Activated CD8-positive, alpha-beta memory T cell treated with anti-CD3 and anti-CD28 coated beads, Interleukin-2, amount 50 U/mL, for 1 hour (primary cell): ENCODE results near the gene OCA2.
"Not testable (repeated sequence)": the region's sequence is repeated elsewhere in the genome, so short reads cannot be mapped to it uniquely, and the experiment has no call there.

ENCODE experiments used
- DNase-seq: peaks from one replicate; pipeline ENCODE4 v3.0.0-alpha.2; 2020; ENCODE audit errors: extremely low read depth

OCA2 gene

DNA sequence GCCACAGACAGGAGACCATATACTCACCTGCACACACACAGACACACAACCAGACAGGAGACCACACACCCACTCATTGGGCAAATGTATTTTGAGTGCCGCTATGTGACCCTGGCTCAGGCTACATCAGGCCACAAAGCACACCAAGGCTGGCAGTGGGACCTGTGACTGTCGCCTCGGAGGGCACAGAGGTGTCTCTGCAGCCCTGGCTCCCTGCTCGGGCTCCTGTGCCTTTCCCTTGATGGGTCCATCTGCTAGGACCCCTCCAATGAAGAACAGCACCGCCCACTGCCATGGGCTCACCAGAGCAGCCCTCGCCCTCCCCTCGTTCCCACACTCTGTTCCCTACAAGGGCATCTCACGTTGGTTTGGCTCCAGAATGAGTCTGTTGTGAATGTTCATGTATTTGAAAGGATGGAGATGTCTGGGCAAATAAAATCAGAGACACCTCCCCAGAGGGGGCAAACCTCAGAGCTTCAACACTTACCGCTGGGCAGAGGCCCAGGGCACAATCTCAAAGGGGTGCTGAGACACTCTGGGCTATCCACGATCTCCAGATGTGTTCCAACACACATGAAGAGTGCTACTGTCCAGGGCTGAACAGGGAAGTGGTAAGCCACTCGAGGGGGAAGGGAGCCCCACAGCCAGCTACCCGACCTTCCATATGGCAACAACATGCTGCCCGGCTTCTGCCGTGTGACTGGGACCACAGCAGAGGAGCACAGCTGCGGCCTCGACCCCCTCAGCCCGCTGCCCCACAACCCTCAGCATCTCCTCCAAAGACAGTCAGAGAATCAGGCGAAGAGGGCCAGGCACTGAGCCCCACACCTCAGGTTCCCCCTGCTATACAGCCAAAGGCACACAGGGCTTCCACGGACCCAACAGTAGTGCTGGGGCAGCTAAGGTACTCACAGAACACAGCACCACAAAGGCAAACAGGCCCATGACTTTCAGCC lies 74.9 kb downstream of the OCA2 start:
- no peak for DNase-seq

DNA sequence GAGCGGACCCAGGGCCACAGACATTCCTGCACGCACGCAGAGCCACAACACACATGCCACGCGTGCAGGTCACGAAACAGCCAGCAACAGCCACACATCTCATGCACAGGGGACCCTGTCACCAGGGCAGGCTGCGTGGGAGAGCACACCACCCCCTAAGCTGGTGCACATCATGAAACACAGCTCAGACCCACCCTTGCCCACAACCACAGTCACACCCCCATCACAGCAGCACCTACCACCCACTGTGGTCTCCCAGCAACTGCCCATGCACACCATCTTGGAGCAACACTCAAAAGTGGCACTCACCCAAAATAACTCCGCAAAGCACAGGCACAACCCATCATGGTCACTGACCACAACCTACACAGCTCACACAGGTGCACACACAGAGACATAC lies 75.7 kb downstream of the OCA2 start:
- no peak for DNase-seq

DNA sequence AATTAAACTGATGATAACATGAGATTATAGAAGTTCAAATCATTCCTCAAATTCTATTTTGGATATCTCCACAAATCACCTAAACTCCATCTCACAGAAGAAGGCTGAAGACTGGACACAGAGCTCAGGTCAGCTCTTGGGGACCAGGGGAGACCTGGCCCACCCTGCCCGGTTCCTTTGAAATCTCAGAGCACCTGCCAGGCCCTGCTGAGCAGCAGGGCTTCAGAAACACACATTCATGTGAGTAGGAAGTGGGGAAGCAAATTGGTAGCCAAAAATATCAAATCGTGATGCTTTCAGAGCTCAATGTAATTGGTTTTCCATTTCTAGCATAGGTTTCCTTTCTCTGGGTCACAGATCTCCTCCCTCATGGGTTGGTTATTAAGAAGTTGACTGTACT lies 76.2 kb downstream of the OCA2 start:
- no peak for DNase-seq

DNA sequence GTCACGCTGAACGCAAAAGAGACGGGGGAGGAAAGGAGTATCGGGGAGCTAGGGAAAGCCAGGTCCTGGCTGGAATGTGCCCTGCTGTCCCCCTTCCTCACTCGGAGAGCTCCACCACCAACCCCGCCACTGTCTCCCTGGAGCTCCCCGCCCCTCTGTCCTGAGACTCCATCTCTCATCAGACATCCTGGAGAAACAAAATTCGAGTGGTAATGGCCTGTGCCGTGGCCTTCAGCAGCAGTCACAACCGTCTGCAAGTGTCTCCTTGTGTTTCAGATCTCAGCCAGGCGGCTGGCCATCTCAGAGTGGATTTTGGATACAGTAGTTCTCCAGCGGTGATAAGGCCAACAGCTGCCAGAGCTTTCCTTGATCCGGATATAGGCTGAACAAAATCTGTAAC lies 76.9 kb downstream of the OCA2 start:
- DNase-seq: no peak

DNA sequence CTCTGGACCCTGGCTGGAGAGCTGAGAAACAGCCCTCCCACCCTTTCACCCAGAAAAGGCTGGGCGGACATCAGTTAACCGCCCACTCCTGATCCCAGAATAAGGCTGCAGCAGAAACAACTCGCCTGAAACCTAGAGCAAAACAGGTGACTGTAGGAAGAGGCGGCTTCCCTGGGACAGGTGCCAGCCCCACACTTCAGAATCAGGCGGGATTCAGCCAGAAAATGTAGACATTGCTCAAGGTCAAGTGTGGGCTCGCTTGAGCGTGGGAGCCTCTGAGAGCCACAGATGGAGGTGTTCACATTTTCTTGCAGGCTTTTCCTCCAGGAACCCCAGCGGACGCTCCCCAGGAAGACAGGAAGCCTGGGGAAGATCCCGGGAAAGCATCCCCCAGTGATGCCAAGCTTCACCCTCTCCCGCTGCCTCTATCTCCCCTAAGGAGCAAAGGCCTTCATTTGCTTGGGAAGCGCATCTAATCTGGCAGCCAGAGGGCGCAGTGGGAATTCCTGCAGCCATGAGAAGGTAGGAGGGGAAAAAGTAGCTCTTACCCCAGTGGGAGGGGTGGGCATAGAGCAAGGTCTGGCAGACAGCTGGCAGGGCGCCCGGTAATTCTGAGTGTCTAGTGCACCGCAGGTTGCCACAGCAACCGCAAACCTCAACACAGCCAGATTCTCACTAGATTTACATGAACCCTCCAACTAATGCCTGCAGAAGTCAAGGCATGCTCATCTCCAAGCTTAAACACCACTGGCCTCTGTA lies 77.7 kb downstream of the OCA2 start:
- DNase-seq: no peak

DNA sequence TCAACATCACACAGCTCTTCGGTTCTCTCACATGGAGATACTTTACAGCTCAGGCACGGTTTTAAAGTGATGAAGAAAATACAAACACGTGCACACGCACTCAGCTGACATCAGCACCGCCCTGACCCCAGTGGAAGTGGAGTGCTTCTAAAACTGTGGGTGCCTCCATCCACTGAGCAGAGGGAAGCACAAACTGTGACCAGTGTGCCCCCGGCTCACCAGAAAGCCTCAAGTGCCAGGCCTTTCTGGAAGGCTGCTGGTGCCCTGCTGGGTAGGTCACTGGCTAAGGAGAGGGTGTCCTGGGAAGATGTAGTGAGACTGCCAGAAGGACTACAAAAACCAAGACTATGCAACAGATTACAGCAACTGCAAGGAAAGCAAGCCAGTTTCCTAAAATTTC lies 78.5 kb downstream of the OCA2 start:
- DNase-seq: no peak

DNA sequence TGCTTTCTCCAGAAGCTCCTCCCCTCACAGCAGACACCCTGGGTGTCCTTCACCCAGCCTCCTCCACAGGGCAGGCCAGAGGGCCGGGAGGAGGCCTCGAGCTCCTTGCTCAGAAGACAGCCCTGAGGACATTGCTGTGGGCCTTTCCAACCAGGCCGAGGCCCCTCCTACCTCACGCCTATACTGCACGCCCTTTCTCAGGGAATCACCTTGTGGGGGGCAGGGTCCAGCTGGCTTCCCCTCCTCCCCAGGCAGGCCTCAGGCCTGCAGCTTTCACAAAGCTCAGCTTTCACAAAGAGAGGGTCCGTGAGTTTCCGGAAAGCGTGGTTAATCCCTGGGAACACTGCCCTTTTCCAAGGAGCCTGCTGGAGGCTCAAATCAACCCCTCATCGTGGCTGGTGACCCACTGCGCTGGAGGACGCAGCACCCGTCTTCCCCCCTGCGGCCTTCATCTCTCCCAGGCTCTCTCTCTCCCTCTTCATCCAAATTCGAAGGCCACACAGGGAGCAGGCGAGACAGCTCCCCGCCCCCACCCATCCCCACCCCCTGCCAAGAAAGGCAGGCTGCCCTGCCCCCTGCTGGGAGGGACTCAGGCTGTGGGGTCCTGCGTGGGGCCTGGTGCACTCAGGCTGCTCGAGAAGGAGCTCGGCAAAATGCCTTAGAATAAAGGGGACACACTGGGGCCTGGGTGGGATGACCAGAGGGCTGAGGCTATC lies 79.4 kb downstream of the OCA2 start:
- no peak for DNase-seq

DNA sequence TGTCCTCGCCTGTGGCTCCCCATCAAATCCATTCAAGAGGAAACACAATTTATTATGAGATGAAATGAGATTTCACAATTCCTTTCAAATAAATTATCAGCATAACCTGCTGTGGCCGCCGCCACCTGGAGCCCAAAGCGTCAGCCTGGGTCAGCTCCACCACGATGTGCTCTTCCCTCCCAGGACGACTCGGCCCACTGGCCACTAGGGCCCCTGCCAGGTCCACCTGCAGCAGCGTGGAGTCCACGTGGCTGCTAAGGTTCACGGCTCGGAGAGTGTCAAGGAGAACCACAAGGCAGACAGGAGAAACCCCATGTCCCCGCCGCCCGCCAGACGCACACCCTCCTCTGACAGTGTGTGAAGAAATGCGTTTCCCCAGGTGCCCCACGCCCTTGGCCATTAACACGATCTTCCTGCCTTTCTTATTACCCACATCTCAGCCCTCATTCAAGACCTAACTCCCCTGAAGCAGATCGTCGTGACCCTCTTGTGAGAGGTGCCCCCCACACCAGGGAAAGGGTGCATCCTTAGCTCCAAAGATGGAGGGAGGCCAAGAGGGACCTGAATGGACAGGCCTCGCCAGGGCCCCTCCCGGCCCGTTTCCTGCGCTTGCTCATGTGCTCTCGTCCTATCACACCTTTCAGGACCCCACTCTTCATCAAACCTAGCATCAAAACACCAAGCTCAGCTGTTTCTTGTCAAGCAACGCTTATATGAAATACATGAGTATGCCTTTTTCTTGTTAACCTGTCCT lies 80.6 kb downstream of the OCA2 start:
- no peak for DNase-seq

DNA sequence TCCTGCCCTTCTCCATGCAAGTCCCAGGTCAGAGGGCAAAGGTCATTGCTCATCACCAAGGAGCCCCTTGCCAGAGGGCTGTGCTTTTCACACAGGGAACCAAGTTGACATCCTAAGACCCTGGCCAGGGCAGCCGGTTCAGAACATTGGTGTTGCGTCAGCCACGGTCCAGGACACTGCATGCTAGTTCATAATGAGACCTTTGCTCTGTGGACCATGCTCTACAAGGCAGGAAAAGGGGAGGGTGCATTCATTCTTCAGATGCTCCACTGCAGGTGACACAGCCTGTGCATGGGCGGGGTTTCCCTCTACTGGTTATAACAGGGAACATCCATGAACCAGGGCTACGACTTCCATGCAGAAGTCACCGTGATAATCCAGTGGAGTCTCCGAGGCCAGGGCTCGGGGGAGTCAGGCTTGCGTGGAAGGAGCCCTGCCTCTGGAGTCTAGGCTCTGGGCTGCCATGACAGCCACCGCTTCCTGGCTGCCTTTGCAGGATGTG lies 81.6 kb downstream of the OCA2 start:
- DNase-seq: no peak

DNA sequence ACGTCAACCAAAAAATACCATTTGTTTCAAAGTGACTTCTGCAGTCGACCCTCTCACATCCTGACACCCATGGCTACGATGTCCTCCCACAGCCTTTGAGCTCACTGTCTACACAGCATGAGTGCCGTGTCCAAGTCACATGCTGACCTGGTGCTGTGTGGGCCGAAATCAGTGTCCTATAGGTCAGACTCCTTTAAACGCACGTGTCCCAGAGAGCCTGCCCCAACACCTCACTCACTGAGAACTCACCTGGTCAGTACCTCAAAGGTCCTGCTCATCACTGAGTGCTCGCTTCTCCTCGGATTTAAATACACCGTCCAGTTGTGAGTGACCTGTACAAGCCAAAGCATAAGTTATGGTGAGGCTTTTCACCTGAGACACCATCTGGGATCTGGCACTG lies 83.3 kb downstream of the OCA2 start:
- DNase-seq: no peak

DNA sequence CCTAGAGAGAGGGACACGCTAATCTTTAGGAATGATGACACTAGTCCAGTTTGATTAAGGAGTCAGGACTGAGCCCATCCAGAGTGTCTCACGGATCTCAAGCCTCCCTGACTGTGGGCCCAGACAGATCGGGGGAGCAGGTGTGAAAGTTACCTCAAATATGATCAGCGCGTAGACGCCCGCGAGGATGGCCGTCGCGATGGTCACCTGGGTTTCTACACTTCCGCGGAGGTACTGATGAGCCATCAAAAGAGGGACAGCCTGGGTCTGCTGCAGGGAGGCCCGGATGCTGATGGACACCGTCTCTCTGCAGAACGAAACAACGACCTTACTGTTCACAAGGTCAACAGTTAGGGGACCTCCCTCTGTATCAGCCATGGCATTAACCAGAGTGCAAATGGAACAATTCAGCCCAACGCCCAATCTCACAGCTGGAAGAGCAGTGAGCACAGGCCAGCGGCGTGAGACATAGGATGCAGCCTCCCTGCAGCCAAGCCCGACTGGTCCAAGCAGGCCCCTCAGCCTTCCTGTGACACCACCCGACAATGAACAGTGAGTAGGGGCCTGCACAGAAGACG lies 84.4 kb downstream of the OCA2 start:
- no peak for DNase-seq

DNA sequence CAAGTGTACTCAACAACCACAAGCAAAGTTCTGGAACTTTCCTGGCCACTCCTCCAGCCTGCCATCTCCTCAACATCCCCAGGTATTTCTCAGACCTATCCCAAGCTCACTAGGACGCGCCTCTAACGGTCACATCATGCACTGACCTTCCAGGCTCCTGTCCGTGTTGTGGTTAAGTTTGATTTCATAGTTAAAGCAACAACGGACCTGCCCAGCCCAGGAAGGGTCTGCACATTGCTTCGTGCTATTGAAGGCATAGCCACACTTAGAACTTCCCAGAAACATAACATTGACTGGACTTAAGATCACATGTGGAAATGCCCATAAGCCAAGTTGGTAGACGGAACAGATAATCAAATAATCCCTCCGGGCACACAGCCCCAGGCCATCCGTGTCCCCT lies 85.1 kb downstream of the OCA2 start:
- DNase-seq: no peak

DNA sequence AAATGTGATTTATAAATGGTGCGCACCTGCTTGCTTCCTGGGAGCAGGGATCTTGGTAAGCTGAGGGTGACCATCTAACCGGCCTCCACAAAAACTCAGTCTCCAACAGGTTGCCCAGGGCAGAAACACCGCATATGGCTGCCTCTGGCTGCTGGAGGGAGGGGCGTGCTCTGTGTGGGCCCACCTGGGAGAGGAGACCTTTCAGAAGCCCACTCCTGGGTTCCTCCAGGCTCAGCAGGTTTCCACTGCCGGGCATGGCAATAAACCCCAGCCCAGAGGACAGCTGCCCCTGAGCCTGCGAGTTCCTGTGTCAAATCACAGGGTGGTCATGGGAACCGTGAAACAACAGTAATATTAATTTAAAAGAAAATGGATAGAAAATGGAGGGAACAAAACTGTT lies 85.6 kb downstream of the OCA2 start:
- DNase-seq: no peak

DNA sequence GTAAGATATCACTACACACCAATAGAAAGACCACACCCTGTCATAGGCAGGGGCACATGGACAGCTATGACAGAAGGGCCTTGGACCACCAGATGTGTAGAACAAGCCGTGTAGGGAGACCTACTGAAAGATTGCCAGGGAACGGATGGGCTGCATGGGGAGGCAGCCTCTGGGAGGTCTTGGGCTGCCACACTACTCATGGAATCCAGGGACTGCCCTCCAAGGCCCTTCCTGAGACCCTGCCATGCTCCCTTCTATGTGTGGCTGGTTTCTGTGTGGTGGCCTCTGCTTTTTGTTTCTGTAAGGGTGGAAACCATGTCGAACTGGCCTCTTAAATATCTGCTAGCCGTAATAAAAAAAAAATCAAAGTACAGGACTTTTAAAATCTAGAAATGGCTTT lies 86.9 kb downstream of the OCA2 start:
- DNase-seq: no peak

DNA sequence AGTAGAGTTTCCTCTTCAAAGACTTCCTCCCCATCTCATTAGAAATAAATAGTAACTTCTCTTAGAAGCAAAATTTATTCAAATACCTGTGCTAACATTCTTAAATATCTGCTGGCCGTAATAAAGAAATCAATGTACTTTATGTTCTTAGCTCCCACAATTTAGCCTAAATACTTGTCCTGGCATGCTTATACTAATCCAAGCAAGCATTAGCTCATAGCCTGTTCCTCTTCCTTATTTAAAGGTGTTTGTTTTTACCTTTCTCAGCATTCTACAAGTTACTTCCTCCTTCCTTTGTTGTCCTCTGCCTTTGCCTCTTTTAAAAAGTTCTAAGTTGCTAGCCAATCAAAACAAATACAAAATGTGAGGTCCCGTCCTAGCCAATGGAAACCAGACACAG lies 90.9 kb downstream of the OCA2 start:
- DNase-seq: not testable (repeated sequence)

DNA sequence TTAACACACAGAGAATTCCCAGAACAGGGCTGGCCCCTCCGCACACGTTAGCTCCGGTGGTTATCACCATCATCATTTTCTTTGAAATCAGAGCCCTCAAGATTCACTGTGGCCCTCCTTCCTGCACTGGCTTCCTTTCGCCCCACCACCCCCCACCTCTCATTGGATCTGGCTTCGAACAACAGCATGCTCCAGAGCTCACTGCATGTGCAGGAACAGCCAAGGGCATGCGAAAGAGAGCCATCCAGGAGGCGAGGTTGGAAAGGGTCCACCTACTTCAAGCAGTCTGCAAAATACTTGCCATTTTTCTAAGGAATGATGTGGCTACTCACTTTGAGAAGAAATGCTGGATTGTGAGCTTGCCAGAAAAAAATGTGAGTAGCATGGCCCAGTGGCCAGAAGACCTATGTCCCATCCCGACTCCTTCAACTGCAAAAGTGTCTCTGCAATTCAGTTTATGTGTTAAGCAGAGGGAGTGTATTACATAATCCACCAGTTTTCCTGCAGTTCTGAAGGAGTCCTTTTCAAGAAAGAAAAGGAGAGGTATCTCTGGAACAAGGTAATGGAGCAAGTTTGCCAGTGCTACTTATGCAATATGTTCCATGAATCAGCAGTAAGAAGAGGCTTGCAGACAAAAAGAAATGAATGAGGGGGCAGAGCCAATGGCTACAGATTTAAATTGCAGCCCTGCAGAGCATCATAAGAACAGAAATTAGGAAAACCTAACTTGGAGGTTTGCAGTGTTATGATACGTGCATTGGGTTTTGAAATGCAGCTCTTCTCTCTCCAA lies 92.8 kb downstream of the OCA2 start:
- no peak for DNase-seq

DNA sequence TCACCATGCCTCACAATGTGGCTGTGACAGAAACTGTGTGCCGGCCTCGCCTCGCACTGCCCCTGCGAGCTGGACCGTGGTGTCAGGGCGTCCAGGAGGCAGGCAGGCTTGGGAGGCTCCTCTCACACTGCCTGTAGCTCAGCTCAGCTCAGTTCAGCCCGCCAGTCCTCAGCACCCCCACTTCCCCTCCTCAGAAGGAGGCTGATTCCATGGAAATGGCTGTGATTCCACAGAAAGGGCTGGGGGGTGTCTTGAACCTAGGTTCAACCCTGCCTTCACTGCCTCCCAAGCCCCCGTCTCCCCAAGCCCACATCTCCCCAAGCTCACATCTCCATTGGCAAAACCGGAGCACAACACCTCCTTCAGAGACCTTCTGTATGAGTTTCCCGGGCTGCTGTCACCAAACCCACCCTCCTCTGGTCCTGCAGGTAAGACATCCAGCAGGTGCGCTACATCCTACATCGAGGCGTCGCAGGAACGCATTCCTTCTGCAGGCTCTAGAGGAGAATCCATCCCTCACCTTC lies 94.0 kb downstream of the OCA2 start:
- no peak for DNase-seq

DNA sequence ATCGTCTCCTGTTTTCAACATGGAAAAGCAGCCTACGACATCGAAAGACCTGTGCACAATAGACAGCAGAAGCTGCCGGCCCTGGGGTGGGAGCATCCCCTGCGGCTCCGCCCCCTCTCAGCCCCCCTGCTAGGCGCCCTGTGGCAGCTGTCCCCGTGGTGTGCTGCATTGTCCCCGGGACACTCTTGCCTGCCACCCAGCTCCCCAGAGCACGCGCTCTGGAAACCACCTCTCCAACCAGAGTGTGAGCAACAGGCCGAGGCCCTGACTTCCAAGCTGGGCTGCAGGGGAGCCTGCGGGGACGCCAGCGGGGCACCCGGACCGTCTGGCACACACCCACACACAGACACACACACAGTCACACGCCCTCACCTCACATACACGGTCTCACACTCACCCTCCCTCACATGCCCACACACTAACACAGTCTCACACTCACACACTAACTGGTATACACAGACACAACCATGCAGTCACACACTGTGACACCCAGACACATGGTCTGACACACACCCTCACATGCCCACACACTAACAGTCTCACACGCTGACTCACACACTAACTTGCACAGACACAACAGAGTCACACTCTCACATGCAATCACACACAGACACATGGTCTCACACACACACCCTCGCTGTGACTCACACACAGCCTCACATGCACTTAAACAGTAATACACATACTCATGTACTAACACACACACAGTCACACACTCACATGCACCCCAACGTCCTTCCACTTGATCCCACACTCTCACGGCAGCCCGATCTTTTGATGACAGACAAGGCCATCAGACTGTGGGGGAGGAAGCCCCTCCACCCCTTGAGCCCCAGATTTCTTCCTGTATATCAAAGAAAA lies 94.7 kb downstream of the OCA2 start:
- DNase-seq: no peak
